Vagina (tissue), 2 donors: Measurements from ENCODE around the gene HCRTR1. TPM values are rescaled to one million over a fixed set of nuclear protein-coding genes. Genes with fewer than 3 reads are reported as not detected.
"Not testable (repeated sequence)": the region's sequence is repeated elsewhere in the genome, so short reads cannot be mapped to it uniquely, and the experiment has no call there.

ENCODE experiments used
- DNase-seq, 2 donors: peaks; one replicate each; pipeline ENCODE4 v3.0.0-alpha.2; 2017; ENCODE audit errors: extremely low spot score in 2 of 2
- H3K27ac ChIP-seq: fragments of 200-600 bp; sonication (generic); one replicate; pipeline ENCODE4 v1.5.1; 2019
- H3K27me3 ChIP-seq: fragments of 200-600 bp; sonication (generic); one replicate; pipeline ENCODE4 v1.5.1; 2019
- H3K36me3 ChIP-seq, 2 donors: fragments of 200-600 bp; sonication (generic); one replicate each; pipeline ENCODE4 v1.5.1; 2017 to 2019
- H3K4me1 ChIP-seq: fragments of 200-600 bp; sonication (generic); one replicate; pipeline ENCODE4 v1.5.1; 2019
- H3K4me3 ChIP-seq, 2 donors: fragments of 200-600 bp; sonication (generic); 1 replicate in 1 of 2; 2 replicates in 1 of 2; pipeline ENCODE4 v1.5.1; 2016 to 2019
- H3K9me3 ChIP-seq: fragments of 200-600 bp; sonication (generic); one replicate; pipeline ENCODE4 v1.5.1; 2019
- POLR2A ChIP-seq, 2 donors: fragments of 450-650 bp; IDR thresholded peaks; one replicate each; pipeline ENCODE4 v1.6.1; 2017; ENCODE audit warnings: antibody characterized with exemption in 2 of 2, mild to moderate bottlenecking in 2 of 2, moderate library complexity in 2 of 2
- POLR2AphosphoS5 ChIP-seq, 2 donors: sonication (generic); formaldehyde crosslinking; IDR thresholded peaks; one replicate each; pipeline ENCODE4 v1.9.0; 2017; ENCODE audit warnings: antibody characterized with exemption in 2 of 2, mild to moderate bottlenecking in 2 of 2, low read depth in 1 of 2; ENCODE audit not compliant: insufficient read depth in 1 of 2
- intact Hi-C: fragments of 100-400 bp; cut with DNase I; formaldehyde crosslinking; loops from one replicate; pipeline ENCODE4 v1.15.1; 2023
- total RNA-seq: library from RNA; depleted of rRNA; stranded (reverse); fragments of >200 nt; gene quantifications from one replicate; pipeline ENCODE4 v1.2.3, GENCODE V29; 2016
- TF ChIP-seq, protein P1 (sequence below), 3 experiments: fragments of 450-650 bp in 2 of 3; fragments of 200-600 bp in 1 of 3; sonication (generic) in 1 of 3; IDR thresholded peaks; one replicate each; pipeline ENCODE4 v1.5.1; 2017 to 2019; ENCODE audit warnings: antibody characterized with exemption in 3 of 3, mild to moderate bottlenecking in 2 of 3, moderate library complexity in 2 of 3

HCRTR1 gene
- total RNA-seq, 1 donor from 2014 or later: not detected

DNA sequence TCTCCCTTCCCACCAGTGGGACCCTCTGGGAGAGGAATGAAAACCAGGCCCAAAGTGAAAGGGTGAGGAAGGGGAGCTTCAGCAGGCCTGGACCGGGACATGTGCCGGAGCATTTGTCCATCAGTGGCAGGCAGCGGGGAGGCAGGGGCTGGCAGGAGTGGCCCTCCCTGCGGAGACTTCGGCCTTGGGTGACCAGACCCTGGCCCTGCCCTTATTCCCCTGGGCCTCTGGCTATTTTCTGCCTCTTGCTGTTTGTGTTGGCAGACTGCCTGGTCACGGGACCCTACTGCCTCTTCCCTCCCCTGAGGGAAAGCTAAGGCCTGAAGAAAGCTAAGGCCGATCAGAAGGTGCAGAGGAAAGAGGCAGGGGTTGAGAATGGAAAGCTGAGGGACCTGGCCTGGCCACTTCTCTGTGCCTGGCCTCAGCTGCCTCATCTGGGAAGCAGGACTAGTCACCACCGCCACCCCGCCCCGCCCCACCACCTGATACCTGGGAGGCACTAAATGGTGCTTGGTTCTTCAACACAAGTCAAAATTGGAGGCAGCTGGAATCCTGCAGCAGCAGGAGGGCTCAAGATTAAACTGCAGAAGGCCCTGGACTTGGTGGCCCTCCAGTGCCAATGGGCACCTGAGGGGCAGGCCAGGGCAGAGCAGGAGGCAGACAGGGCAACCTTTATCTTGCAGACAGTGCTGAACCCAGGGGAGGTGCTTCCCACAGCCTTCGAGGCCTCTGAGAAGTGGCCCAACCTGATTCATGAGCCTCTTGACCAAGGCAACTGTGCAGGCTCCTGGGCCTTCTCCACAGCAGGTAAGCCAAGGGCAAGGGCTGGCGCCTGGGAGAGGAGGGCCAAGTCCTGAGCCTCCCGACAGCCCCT, 33.3 kb upstream of the HCRTR1 start:
- DNase-seq: no peak
- peak overlapping the region in 1 of 2 donors; percentile 22 for H3K4me3 ChIP-seq
- H3K27ac ChIP-seq: peak overlapping the region; percentile 80
- TF ChIP-seq, protein P1, sequence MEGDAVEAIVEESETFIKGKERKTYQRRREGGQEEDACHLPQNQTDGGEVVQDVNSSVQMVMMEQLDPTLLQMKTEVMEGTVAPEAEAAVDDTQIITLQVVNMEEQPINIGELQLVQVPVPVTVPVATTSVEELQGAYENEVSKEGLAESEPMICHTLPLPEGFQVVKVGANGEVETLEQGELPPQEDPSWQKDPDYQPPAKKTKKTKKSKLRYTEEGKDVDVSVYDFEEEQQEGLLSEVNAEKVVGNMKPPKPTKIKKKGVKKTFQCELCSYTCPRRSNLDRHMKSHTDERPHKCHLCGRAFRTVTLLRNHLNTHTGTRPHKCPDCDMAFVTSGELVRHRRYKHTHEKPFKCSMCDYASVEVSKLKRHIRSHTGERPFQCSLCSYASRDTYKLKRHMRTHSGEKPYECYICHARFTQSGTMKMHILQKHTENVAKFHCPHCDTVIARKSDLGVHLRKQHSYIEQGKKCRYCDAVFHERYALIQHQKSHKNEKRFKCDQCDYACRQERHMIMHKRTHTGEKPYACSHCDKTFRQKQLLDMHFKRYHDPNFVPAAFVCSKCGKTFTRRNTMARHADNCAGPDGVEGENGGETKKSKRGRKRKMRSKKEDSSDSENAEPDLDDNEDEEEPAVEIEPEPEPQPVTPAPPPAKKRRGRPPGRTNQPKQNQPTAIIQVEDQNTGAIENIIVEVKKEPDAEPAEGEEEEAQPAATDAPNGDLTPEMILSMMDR (IDR thresholded peaks at IDR 0.05): no peak
- TF ChIP-seq POLR2A (IDR thresholded peaks at IDR 0.05): no peak
- TF ChIP-seq POLR2AphosphoS5 (IDR thresholded peaks at IDR 0.05; ENCODE audit: insufficient read depth in 1 of 2, low read depth in 1 of 2): peak; percentile 55 to 74
- intact Hi-C loops: loop anchor here (10.0 kb wide), 1 partner anchor 121 kb away; the partner anchor contains the start of gene COL16A1
- peaks cover 64% of the 10 kb centered on the region for H3K4me1 ChIP-seq
- peaks cover 0 to 10% of the 10 kb centered on the region in 2 donors for H3K36me3 ChIP-seq
- H3K9me3 ChIP-seq: no peaks in the 10 kb centered on the region
- H3K27me3 ChIP-seq: no peaks in the 10 kb centered on the region

DNA sequence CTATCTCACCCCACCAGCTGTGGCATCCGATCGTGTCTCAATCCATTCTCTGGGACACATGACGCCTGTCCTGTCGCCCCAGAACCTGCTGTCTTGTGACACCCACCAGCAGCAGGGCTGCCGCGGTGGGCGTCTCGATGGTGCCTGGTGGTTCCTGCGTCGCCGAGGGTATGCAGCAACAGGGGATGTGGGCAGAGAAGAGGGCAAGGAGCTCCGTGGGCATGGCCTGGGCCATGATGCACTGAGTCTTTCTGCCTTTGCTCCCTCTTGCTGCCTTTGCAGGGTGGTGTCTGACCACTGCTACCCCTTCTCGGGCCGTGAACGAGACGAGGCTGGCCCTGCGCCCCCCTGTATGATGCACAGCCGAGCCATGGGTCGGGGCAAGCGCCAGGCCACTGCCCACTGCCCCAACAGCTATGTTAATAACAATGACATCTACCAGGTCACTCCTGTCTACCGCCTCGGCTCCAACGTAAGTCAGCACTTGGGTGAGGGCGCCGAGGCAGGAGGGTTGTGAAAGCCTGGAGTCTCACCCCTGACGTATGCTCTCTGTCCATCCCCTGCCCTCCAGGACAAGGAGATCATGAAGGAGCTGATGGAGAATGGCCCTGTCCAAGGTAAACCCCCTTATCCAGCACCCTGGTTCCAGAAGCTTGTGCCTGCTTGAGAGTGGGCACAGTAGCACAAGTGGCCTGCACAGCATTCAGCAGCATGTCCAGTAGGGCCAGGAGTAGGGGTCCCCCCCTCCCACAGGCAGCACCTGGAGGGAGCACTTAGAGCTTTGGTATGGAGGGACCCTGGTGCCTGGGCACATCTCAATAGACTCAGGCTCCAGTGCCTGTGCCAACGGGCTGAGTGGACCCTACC, 32.4 kb upstream of the HCRTR1 start:
- Histone ChIP-seq H3K9me3 (no peaks in the 10 kb centered on the region), H3K4me3 (no peak overlapping the region), H3K4me1 (peaks cover 68% of the 10 kb centered on the region), H3K27me3 (no peaks in the 10 kb centered on the region), H3K36me3 (peaks cover 0 to 10% of the 10 kb centered on the region in 2 donors), H3K27ac (peak overlapping the region; percentile 80)
- DNase-seq: no peak
- TF ChIP-seq POLR2A (IDR thresholded peaks at IDR 0.05): no peak
- TF ChIP-seq, protein P1 (IDR thresholded peaks at IDR 0.05): no peak
- TF ChIP-seq POLR2AphosphoS5 (IDR thresholded peaks at IDR 0.05; ENCODE audit: insufficient read depth in 1 of 2, low read depth in 1 of 2): no peak
- intact Hi-C loops: loop anchor here (10.0 kb wide), 1 partner anchor 120 kb away; the partner anchor contains the start of gene COL16A1

DNA sequence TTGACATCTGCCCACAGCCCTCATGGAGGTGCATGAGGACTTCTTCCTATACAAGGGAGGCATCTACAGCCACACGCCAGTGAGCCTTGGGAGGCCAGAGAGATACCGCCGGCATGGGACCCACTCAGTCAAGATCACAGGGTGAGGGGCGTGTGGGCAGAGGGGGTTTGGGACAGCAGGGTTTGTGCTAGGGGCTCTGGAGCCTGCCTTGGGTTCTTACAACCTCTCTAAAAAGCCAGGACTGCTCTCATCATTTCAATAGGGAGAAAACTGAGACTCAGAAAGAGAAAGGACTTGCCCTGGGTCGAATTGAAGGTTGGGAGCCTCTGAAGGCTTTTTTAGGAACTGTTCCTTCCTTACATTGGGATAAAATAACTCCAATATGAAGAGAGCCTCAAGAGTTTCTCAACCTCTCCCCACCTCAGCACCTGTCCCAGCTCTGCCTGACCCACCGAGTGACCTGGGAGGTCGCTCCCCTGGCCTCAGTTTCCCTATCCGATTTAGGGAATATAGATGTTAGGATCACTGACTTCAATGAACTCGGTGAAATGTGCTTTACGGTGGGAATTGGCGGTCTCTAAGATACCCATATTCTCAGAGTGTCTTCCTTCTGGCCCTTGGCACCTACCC, 31.6 kb upstream of the HCRTR1 start:
- no peak overlapping the region for H3K4me3 ChIP-seq
- DNase-seq: no peak
- no peaks in the 10 kb centered on the region for H3K9me3 ChIP-seq
- intact Hi-C loops: loop anchor here (10.0 kb wide), 1 partner anchor 119 kb away; the partner anchor contains the start of gene COL16A1
- H3K27ac ChIP-seq: peak overlapping the region; percentile 80
- TF ChIP-seq POLR2A (IDR thresholded peaks at IDR 0.05) (no peak), POLR2AphosphoS5 (IDR thresholded peaks at IDR 0.05; ENCODE audit: insufficient read depth in 1 of 2, low read depth in 1 of 2) (no peak)
- TF ChIP-seq, protein P1 (IDR thresholded peaks at IDR 0.05): no peak
- peaks cover 66% of the 10 kb centered on the region for H3K4me1 ChIP-seq
- H3K36me3 ChIP-seq: peaks cover 0 to 10% of the 10 kb centered on the region in 2 donors
- no peaks in the 10 kb centered on the region for H3K27me3 ChIP-seq

DNA sequence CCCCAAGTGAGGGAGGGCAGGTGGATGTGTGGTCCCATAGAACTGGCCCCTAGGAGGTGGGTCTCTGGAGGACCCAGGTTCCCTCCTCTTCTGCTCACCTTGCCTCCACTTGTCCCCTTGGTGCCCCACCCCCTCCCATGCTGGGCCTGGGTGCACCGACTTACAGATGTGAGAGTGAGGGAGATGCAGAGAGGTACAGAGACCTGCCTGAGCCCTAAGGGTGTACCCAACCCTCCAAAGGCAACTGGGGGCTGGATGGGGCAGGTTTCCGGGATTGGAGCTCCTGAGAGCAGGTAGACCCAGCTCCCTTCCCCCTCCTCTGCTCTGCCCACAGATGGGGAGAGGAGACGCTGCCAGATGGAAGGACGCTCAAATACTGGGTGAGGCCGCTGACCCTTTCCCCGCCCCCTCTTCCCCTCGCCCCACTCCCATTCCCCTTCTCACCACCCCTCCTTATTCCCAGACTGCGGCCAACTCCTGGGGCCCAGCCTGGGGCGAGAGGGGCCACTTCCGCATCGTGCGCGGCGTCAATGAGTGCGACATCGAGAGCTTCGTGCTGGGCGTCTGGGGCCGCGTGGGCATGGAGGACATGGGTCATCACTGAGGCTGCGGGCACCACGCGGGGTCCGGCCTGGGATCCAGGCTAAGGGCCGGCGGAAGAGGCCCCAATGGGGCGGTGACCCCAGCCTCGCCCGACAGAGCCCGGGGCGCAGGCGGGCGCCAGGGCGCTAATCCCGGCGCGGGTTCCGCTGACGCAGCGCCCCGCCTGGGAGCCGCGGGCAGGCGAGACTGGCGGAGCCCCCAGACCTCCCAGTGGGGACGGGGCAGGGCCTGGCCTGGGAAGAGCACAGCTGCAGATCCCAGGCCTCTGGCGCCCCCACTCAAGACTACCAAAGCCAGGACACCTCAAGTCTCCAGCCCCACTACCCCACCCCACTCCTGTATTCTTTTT, 30.8 kb upstream of the HCRTR1 start:
- Histone ChIP-seq H3K27ac (peak overlapping the region; percentile 80), H3K9me3 (no peaks in the 10 kb centered on the region), H3K4me3 (no peak overlapping the region), H3K4me1 (peaks cover 58% of the 10 kb centered on the region), H3K27me3 (no peaks in the 10 kb centered on the region), H3K36me3 (peaks cover 0 to 10% of the 10 kb centered on the region in 2 donors)
- intact Hi-C loops: loop anchor here (10.0 kb wide), 1 partner anchor 118 kb away; the partner anchor contains the start of gene COL16A1
- no peak for DNase-seq
- TF ChIP-seq POLR2AphosphoS5 (IDR thresholded peaks at IDR 0.05; ENCODE audit: insufficient read depth in 1 of 2, low read depth in 1 of 2): no peak
- TF ChIP-seq, protein P1 (IDR thresholded peaks at IDR 0.05): no peak
- TF ChIP-seq POLR2A (IDR thresholded peaks at IDR 0.05): no peak

DNA sequence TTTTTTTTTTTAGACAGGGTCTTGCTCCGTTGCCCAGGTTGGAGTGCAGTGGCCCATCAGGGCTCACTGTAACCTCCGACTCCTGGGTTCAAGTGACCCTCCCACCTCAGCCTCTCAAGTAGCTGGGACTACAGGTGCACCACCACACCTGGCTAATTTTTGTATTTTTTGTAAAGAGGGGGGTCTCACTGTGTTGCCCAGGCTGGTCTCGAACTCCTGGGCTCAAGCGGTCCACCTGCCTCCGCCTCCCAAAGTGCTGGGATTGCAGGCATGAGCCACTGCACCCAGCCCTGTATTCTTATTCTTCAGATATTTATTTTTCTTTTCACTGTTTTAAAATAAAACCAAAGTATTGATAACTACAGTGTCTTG, 30.2 kb upstream of the HCRTR1 start:
- H3K27me3 ChIP-seq, DNase-seq, H3K9me3 ChIP-seq, H3K4me3 ChIP-seq, H3K36me3 ChIP-seq: not testable (repeated sequence)
- Histone ChIP-seq H3K27ac (peak overlapping the region; percentile 70), H3K4me1 (peaks cover 52% of the 10 kb centered on the region)
- intact Hi-C loops: loop anchor here (10.0 kb wide), 1 partner anchor 117 kb away; the partner anchor contains the start of gene COL16A1
